ENCODE data around the gene EPS8L2. TPM values are rescaled to one million over a fixed set of nuclear protein-coding genes. Genes with fewer than 3 reads are reported as not detected.

The EPS8L2 gene
- total RNA-seq, 4 donors from 2014 or later = 163 to 367 (median 238) TPM

- no peaks in the 10 kb centered on the region for H3K27me3 ChIP-seq
- H3K36me3 ChIP-seq = peaks cover 40 to 97% (median 61%) of the 10 kb centered on the region in 3 donors
- 73 to 79% methylated on average over 14 of the region's 22 CpGs for WGBS, 2 donors
- H3K4me3 ChIP-seq = no peak overlapping the region
- H3K4me1 ChIP-seq = peaks cover 0 to 36% (median 7%) of the 10 kb centered on the region in 3 donors
- TF ChIP-seq POLR2A (IDR thresholded peaks at IDR 0.05) (no peak), CTCF (IDR thresholded peaks at IDR 0.05) (peak in 2 of 6 experiments; percentile 25 to 43)
- H3K27ac ChIP-seq = peak overlapping the region; percentile 78 to 89 (median 86)
- no peaks in the 10 kb centered on the region for H3K9me3 ChIP-seq
- DNase-seq = no peak
- intact Hi-C loops (cut with DNase I) = no loop called here
Measured at GRCh38 chr11:763549-764321, 57.7 kb downstream of the EPS8L2 start.

- Histone ChIP-seq H3K36me3 (peaks cover 40 to 97% (median 54%) of the 10 kb centered on the region in 3 donors), H3K27ac (peak overlapping the region; percentile 25 to 89 (median 82)), H3K4me3 (no peak overlapping the region), H3K4me1 (peaks cover 0 to 36% (median 7%) of the 10 kb centered on the region in 3 donors), H3K27me3 (no peaks in the 10 kb centered on the region), H3K9me3 (no peaks in the 10 kb centered on the region)
- DNase-seq = no peak
- 88 to 90% methylated on average over 13 to 14 of the region's 18 CpGs for WGBS, 2 donors
- intact Hi-C loops (cut with DNase I) = no loop called here
- no peak for TF ChIP-seq CTCF (IDR thresholded peaks at IDR 0.05)
- no peak for TF ChIP-seq POLR2A (IDR thresholded peaks at IDR 0.05)
Measured at GRCh38 chr11:764322-765024, 58.4 kb downstream of the EPS8L2 start.

GRCh38 chr11:765025-765801, 59.2 kb downstream of the EPS8L2 start:
- peaks cover 0 to 36% (median 7%) of the 10 kb centered on the region in 3 donors for H3K4me1 ChIP-seq
- intact Hi-C loops (cut with DNase I) = no loop called here
- peak overlapping the region in 3 of 4 donors; percentile 14 to 89 (median 25) for H3K27ac ChIP-seq

GRCh38 chr11:765802-766091, 59.7 kb downstream of the EPS8L2 start:
- peak overlapping the region in 2 of 4 donors; percentile 14 to 89 for H3K27ac ChIP-seq
- WGBS, 2 donors = 82 to 85% methylated on average over 6 to 7 of the region's 8 CpGs
- intact Hi-C loops (cut with DNase I) = no loop called here
- peaks cover 0 to 36% (median 7%) of the 10 kb centered on the region in 3 donors for H3K4me1 ChIP-seq
- no peak for TF ChIP-seq POLR2A (IDR thresholded peaks at IDR 0.05)
- TF ChIP-seq CTCF (IDR thresholded peaks at IDR 0.05) = no peak
- no peaks in the 10 kb centered on the region for H3K27me3 ChIP-seq
- H3K4me3 ChIP-seq = no peak overlapping the region
- H3K36me3 ChIP-seq = peaks cover 33 to 97% (median 52%) of the 10 kb centered on the region in 3 donors
- H3K9me3 ChIP-seq = no peaks in the 10 kb centered on the region
- DNase-seq = no peak

More at GRCh38 chr11:765025-765801, 59.2 kb downstream of the EPS8L2 start:
- WGBS, 2 donors = 61 to 67% methylated on average over 12 to 13 of the region's 19 CpGs
- Histone ChIP-seq H3K27me3 (no peaks in the 10 kb centered on the region), H3K9me3 (no peaks in the 10 kb centered on the region), H3K4me3 (no peak overlapping the region), H3K36me3 (peaks cover 35 to 97% (median 52%) of the 10 kb centered on the region in 3 donors)
- DNase-seq = no peak
- TF ChIP-seq CTCF (IDR thresholded peaks at IDR 0.05) (peak; percentile 54 to 68 (median 62)), POLR2A (IDR thresholded peaks at IDR 0.05) (no peak)

Data from esophagus squamous epithelium (tissue), 5 donors.